ENCODE data around the gene SMURF1.
A peak's percentile ranks its signal among the peaks of the same experiment; 100 is the strongest.

SMURF1 gene

DNA sequence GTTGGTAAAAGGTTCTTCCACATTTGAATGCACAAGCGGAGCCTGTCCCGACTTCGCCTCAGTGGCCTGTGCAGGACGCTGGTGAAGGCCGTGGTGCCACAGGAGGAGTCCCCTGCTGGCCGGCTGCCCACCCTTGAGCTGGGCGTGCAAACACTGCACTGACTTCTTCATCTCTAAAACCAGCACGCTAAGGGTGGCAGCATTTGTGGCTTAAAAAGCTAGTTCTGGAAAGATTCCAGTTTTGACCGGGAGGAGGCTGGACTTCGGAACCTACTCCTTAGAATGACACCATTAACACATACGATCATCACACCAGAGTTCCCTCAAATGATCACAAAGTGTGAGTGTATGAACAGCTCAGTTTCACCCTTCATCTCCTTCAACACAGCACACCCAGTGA lies 102.4 kb downstream of the SMURF1 start:
- peaks cover 81% of the 10 kb centered on the region for H3K36me3 ChIP-seq
- no peak overlapping the region for H3K27ac ChIP-seq
- H3K4me3 ChIP-seq (ENCODE audit: low read depth, low read length), result no peak overlapping the region
- H3K27me3 ChIP-seq (ENCODE audit: insufficient read depth, low read depth, severe bottlenecking), result no peaks in the 10 kb centered on the region
- no peak for DNase-seq
- H3K9me3 ChIP-seq (ENCODE audit: severe bottlenecking), result no peaks in the 10 kb centered on the region
- TF ChIP-seq CTCF (IDR thresholded peaks at IDR 0.05; ENCODE audit: low read depth, low read length), result no peak

DNA sequence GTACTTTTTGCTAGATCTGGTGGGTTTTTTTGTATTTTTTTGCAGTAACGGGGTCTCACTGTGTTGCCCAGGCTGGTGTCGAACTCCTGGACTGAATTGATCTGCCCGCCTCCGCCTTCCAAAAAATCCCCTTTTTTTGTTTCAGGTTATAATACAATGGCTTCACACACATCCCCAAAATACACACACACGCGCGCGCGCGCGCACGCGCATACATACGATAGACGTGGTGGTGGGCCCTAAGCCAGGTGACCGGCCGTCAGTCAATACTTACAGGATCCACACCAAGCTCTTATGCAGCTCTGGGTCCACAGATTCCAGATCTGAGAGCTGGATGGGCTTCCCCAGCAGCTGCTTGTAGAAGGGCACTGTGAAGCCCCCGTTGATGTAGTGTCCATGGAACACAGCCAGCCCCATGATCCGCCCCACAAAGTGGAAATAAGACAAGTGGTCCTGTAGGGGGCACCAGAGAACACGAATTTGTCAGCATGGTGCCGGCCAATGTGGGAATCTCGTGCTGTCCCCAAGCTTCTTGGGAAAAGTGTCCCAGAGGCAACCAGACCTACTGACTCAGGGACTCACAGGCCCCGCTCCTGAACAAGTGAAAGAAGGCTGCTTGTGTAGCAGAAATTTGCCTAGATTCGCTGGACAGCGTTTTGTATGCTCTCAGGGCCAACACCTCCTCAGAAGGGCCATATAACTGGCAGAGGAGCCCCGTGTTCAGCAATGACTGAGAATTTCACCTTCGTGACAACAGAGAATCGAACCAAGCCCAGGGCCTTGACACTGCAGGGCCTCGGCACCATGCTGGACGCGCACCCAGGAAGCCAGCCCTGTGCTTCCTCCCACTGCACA lies 103.6 kb downstream of the SMURF1 start:
- Histone ChIP-seq H3K27ac (no peak overlapping the region), H3K36me3 (peaks cover 83% of the 10 kb centered on the region), H3K27me3 (ENCODE audit: insufficient read depth, low read depth, severe bottlenecking) (no peaks in the 10 kb centered on the region), H3K9me3 (ENCODE audit: severe bottlenecking) (no peaks in the 10 kb centered on the region), H3K4me3 (ENCODE audit: low read depth, low read length) (no peak overlapping the region)
- DNase-seq, result peak; percentile 75
- TF ChIP-seq CTCF (IDR thresholded peaks at IDR 0.05; ENCODE audit: low read depth, low read length), result peak; percentile 81

DNA sequence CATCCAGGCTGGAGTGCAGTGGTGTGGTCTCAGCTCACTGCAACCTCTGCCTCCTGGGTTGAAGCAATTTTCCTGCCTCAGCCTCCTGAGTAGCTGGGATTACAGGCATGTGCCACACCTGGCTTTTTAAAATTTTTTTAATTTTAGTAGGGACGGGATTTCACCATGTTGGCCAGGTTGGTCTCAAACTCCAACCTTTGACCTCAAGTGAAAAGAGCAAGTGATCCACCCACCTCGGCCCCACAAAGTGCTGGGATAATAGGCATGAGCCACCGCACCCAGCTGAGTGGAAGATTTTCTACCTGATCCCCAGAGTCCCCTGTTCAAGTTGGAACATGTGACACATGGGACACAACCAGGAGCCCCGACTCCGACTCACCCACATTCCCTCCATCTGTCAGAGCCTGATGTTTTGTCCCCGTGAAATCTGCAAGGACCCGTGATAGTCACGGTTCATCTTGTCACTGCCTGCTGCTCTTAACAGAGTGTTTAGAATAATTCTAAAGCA lies 104.5 kb downstream of the SMURF1 start:
- Histone ChIP-seq H3K27ac (no peak overlapping the region), H3K27me3 (ENCODE audit: insufficient read depth, low read depth, severe bottlenecking) (no peaks in the 10 kb centered on the region), H3K4me3 (ENCODE audit: low read depth, low read length) (no peak overlapping the region), H3K9me3 (ENCODE audit: severe bottlenecking) (no peaks in the 10 kb centered on the region), H3K36me3 (peaks cover 83% of the 10 kb centered on the region)
- TF ChIP-seq CTCF (IDR thresholded peaks at IDR 0.05; ENCODE audit: low read depth, low read length), result no peak
- no peak for DNase-seq

GRCh38 chr7:99038086-99038855 lies 105.6 kb downstream of the SMURF1 start:
- no peaks in the 10 kb centered on the region for H3K27me3 ChIP-seq (ENCODE audit: insufficient read depth, low read depth, severe bottlenecking)
- no peak for DNase-seq
- H3K27ac ChIP-seq, result no peak overlapping the region
- H3K36me3 ChIP-seq, result peaks cover 83% of the 10 kb centered on the region
- TF ChIP-seq CTCF (IDR thresholded peaks at IDR 0.05; ENCODE audit: low read depth, low read length), result no peak
- no peak overlapping the region for H3K4me3 ChIP-seq (ENCODE audit: low read depth, low read length)
- no peaks in the 10 kb centered on the region for H3K9me3 ChIP-seq (ENCODE audit: severe bottlenecking)

GRCh38 chr7:99037327-99037940 lies 106.5 kb downstream of the SMURF1 start:
- no peak for TF ChIP-seq CTCF (IDR thresholded peaks at IDR 0.05; ENCODE audit: low read depth, low read length)
- H3K36me3 ChIP-seq, result peaks cover 89% of the 10 kb centered on the region
- no peak overlapping the region for H3K4me3 ChIP-seq (ENCODE audit: low read depth, low read length)
- no peaks in the 10 kb centered on the region for H3K9me3 ChIP-seq (ENCODE audit: severe bottlenecking)
- no peak overlapping the region for H3K27ac ChIP-seq
- no peak for DNase-seq
- H3K27me3 ChIP-seq (ENCODE audit: insufficient read depth, low read depth, severe bottlenecking), result no peaks in the 10 kb centered on the region
